PC-3 (cell line): ENCODE measurements around the gene LRRC59. TPM values are rescaled to one million over a fixed set of nuclear protein-coding genes. Genes with fewer than 3 reads are reported as not detected.

Source experiments
- ATAC-seq: fragments of 200-7000 bp; cut with Tn5 transposase; 2 replicates; pipeline ENCODE4 v1.9.1; 2020; ENCODE audit warnings: mild to moderate bottlenecking, moderate library complexity
- BruUV-seq: library from RNA; stranded (reverse); fragments of 400-500 nt; replicated peaks from 2 replicates; lab custom pipeline; 2021; lab: Mats Ljungman, UMichigan
- CTCF ChIA-PET: fragments of 300-600 bp; sonication (Branson Sonifier 250); formaldehyde crosslinking; loops from one replicate; lab custom pipeline; 2022; ENCODE audit warnings: antibody characterized with exemption; lab: Charles Lee
- POLR2A ChIA-PET: fragments of 300-600 bp; sonication (Branson Sonifier 250); formaldehyde crosslinking; loops from one replicate; lab custom pipeline; 2022; ENCODE audit warnings: antibody characterized with exemption; ENCODE audit not compliant: unreplicated experiment; lab: Charles Lee
- DNase-seq: peaks from one replicate; pipeline ENCODE4 v3.0.0-alpha.2; 2015
- H2AFZ ChIP-seq: fragments of 300-600 bp; sonication (generic); 2 replicates; pipeline ENCODE4 v1.6.0; 2016; ENCODE audit warnings: antibody characterized with exemption, low read length
- H3F3A ChIP-seq: fragments of 300-600 bp; sonication (generic); one replicate; pipeline ENCODE4 v1.6.0; 2017; ENCODE audit warnings: antibody characterized with exemption, low read length, control low read depth, mild to moderate bottlenecking; ENCODE audit not compliant: unreplicated experiment
- H3K27ac ChIP-seq: fragments of 300-600 bp; sonication (generic); 2 replicates; pipeline ENCODE4 v1.5.1; 2016; ENCODE audit warnings: mild to moderate bottlenecking, low read length
- H3K27me3 ChIP-seq: fragments of 300-600 bp; sonication (generic); 2 replicates; pipeline ENCODE4 v1.6.1; 2016; ENCODE audit warnings: low read length, mixed read lengths
- H3K36me3 ChIP-seq: fragments of 300-600 bp; sonication (generic); 2 replicates; pipeline ENCODE4 v1.6.1; 2016; ENCODE audit warnings: low read depth, mixed run types, low read length, mixed read lengths
- H3K4me1 ChIP-seq: fragments of 300-600 bp; sonication (generic); 2 replicates; pipeline ENCODE4 v1.5.1; 2016; ENCODE audit warnings: low read length; ENCODE audit not compliant: insufficient read depth
- H3K4me2 ChIP-seq: fragments of 300-600 bp; sonication (generic); 2 replicates; pipeline ENCODE4 v1.6.0; 2016; ENCODE audit warnings: low read length
- H3K4me3 ChIP-seq: fragments of 300-600 bp; sonication (generic); 2 replicates; pipeline ENCODE4 v1.5.1; 2016; ENCODE audit warnings: mild to moderate bottlenecking, low read length, mixed read lengths
- H3K79me2 ChIP-seq: fragments of 300-600 bp; sonication (generic); 2 replicates; pipeline ENCODE4 v1.6.1; 2017; ENCODE audit warnings: low read length, mixed read lengths
- H3K9ac ChIP-seq: fragments of 300-600 bp; sonication (generic); 2 replicates; pipeline ENCODE4 v1.6.0; 2016; ENCODE audit warnings: mild to moderate bottlenecking, low read length
- H3K9me2 ChIP-seq: fragments of 300-600 bp; sonication (generic); replicated peaks from 2 replicates; pipeline ENCODE4 v1.6.1; 2016; ENCODE audit warnings: mixed run types, low read length, mixed read lengths
- H3K9me3 ChIP-seq: fragments of 300-600 bp; sonication (generic); 2 replicates; pipeline ENCODE4 v1.6.1; 2016; ENCODE audit warnings: low read length, mixed read lengths
- H4K20me1 ChIP-seq: fragments of 300-600 bp; sonication (generic); 2 replicates; pipeline ENCODE4 v1.6.1; 2016; ENCODE audit warnings: low read length, mixed read lengths
- CTCF ChIP-seq: fragments of 300-600 bp; sonication (generic); conservative IDR thresholded peaks from 2 replicates; pipeline ENCODE4 v1.5.1; 2017; ENCODE audit warnings: antibody characterized with exemption, low read depth, mild to moderate bottlenecking, low read length
- EZH2 ChIP-seq: fragments of 300-600 bp; sonication (generic); IDR thresholded peaks from one replicate; pipeline ENCODE4 v1.6.1; 2017; ENCODE audit warnings: antibody characterized with exemption, mild to moderate bottlenecking, low read length; ENCODE audit not compliant: unreplicated experiment
- EZH2phosphoT487 ChIP-seq: fragments of 300-600 bp; sonication (generic); IDR thresholded peaks from 2 replicates; pipeline ENCODE4 v1.6.1; 2018; ENCODE audit warnings: mild to moderate bottlenecking, antibody characterized with exemption, low read length, borderline replicate concordance
- intact Hi-C: fragments of 100-400 bp; cut with micrococcal nuclease; formaldehyde crosslinking; loops from 2 replicates; pipeline ENCODE4 v1.9.0; 2023
- total RNA-seq: library from RNA; depleted of rRNA; stranded (reverse); fragments of >200 nt; gene quantifications from 2 replicates; pipeline ENCODE4 v1.2.3, GENCODE V29; 2014

The LRRC59 gene
- total RNA-seq, 1 experiment from 2014 or later = 324 TPM

- Histone ChIP-seq H3K4me3 (peak overlapping the region; percentile 83), H3K27ac (peak overlapping the region; percentile 1; the same call in 1 of the 2 replicates), H3K9me2 (no peaks in the 10 kb centered on the region), H3K4me2 (peak overlapping the region; percentile 90), H3F3A (peaks cover 9% of the 10 kb centered on the region), H3K79me2 (peaks cover 45% of the 10 kb centered on the region), H3K4me1 (peaks cover 56% of the 10 kb centered on the region), H3K9me3 (no peaks in the 10 kb centered on the region), H3K9ac (peak overlapping the region; percentile 51), H3K36me3 (no peaks in the 10 kb centered on the region), H3K27me3 (no peaks in the 10 kb centered on the region), H4K20me1 (no peaks in the 10 kb centered on the region), H2AFZ (peak overlapping the region; percentile 8)
- intact Hi-C loops = loop anchor here (1.0 to 2.0 kb wide), 2 partner anchors 20 to 36 kb away; no protein-coding TSS in a partner anchor
- BruUV-seq = TSS peak; percentile 58
- ChIA-PET CTCF (interaction anchor here (0.5 to 1.2 kb wide), 4 partner anchors 13 to 129 kb away, joined by 3 to 5 read pairs (median 4); no protein-coding TSS in a partner anchor), POLR2A (interaction anchor here (0.6 kb wide), 1 partner anchor 1855 kb away, joined by 5 read pairs; no protein-coding TSS in a partner anchor)
- DNase-seq (peak; percentile 57), ATAC-seq (peak; percentile 36)
- TF ChIP-seq EZH2 = no peak
- peak; percentile 82 for TF ChIP-seq CTCF
Observed at GRCh38 chr17:50426814-50427787, 29.8 kb upstream of the LRRC59 start.

GRCh38 chr17:50426472-50426782 lies 29.1 kb upstream of the LRRC59 start:
- Histone ChIP-seq H3K9me3 (no peaks in the 10 kb centered on the region), H2AFZ (peak overlapping the region; percentile 8), H3K9ac (peak overlapping the region; percentile 51), H4K20me1 (no peaks in the 10 kb centered on the region), H3K27ac (peak overlapping the region; percentile 1; the same call in 1 of the 2 replicates), H3K9me2 (no peaks in the 10 kb centered on the region), H3K79me2 (peaks cover 45% of the 10 kb centered on the region), H3K36me3 (no peaks in the 10 kb centered on the region), H3F3A (peaks cover 9% of the 10 kb centered on the region), H3K4me3 (peak overlapping the region; percentile 83), H3K4me2 (peak overlapping the region; percentile 90), H3K4me1 (peaks cover 61% of the 10 kb centered on the region), H3K27me3 (no peaks in the 10 kb centered on the region)
- ChIA-PET CTCF (interaction anchor here (0.5 to 1.2 kb wide), 4 partner anchors 14 to 129 kb away, joined by 3 to 5 read pairs (median 4); no protein-coding TSS in a partner anchor), POLR2A (interaction anchor here (0.6 kb wide), 2 partner anchors 30 to 1856 kb away, joined by 3 to 5 read pairs; no protein-coding TSS in a partner anchor)
- intact Hi-C loops = loop anchor here (1.0 to 2.0 kb wide), 2 partner anchors 20 to 35 kb away; no protein-coding TSS in a partner anchor
- no peak; the same call in 1 of the 2 replicates for ATAC-seq
- TF ChIP-seq EZH2phosphoT487 (no peak), CTCF (no peak), EZH2 (no peak)
- no TSS peak for BruUV-seq
- no peak for DNase-seq
